A673 (cell line): ENCODE measurements around the gene EXOSC2.
A peak's percentile ranks its signal among the peaks of the same experiment; 100 is the strongest.

Experiments used
- CTCF ChIP-seq: fragments of 300-800, 200-600 bp; sonication (generic); conservative IDR thresholded peaks from 2 replicates; pipeline ENCODE4 v1.5.1; 2017; ENCODE audit warnings: low read depth, mild to moderate bottlenecking, antibody characterized with exemption, low read length, moderate library complexity, mixed read lengths
- EZH2 ChIP-seq: fragments of 200-600 bp; sonication (generic); IDR thresholded peaks from 2 replicates; pipeline ENCODE4 v1.6.1; 2017; ENCODE audit warnings: borderline replicate concordance, low read depth, mild to moderate bottlenecking, mixed read lengths, antibody characterized with exemption, low read length; ENCODE audit not compliant: poor library complexity, severe bottlenecking

DNA sequence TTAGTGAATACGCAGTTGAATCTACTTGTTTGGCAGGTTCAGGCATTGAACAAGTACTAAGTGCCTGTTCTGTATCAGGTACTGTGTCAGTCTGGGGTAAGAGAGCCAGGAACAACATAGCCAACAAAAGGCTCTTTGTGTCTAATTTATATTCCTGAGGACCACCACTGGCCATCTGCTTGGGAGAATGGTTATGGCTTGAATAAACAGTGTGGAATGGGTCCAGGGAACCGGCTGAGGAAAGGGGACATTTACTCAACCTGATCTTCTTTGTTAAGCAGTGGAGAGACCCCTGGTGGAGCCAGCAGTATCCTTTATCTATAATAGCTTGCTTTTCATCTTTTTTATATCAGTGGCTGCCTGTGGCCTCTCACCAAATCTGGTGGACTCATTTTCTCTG, 38.6 kb downstream of the EXOSC2 start:
- peak; percentile 43; the same call in 1 of the 2 replicates for TF ChIP-seq CTCF
- TF ChIP-seq EZH2, result no peak
